Endothelial cell of hepatic sinusoid (primary cell): ENCODE data around the gene CEBPE.

Experiments used
- in situ Hi-C: cut with HindIII; loops from 2 replicates; pipeline ENCODE4 v1.10.0; 2017; ENCODE audit warnings: low sequenced_read_pairs

The CEBPE gene

GRCh38 chr14:23086565-23086964 lies 32.5 kb downstream of the CEBPE start:
- in situ Hi-C loops: no loop called here

DNA sequence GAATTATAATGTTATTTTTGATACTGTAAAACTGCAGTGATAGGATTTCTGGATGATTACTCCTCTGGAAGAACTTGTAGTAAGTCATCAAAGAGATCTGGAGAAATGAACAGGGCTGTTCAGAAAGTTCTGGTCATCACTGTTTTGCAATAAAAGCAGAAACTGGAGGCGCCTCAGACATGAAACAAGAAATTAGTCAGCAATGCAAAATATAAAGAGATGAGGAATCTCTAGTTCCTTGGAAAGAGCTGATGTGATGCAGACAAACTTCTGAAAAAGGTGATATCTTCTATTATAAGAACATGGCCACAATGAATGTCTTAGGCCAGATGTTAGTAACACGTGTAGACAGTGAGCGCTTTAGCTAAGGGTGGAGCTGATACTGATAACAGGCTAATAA lies 33.6 kb downstream of the CEBPE start:
- in situ Hi-C loops: no loop called here

- in situ Hi-C loops: loop anchor here (5.0 kb wide), 1 partner anchor 103 kb away; no protein-coding TSS in a partner anchor
Observed at GRCh38 chr14:23080474-23080873, 38.6 kb downstream of the CEBPE start.

DNA sequence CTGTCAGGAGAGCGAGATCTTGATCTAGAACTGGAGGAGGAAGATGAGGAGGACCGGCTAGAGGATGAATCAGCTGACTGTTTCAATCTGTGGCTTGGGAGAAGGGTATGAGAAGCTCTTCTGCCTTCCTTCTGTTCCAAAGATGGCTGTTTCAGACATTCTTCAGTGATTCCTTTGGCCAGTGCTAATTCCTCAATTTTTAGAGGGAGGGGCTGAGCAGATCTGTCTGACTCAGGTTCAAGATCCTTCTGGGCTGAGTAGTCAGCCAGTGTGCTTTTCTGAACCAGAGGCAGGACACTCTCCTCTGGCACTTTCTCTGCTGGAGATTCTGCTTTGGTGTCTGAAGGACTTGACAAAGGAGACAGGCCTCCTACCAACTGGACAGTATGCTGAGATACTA lies 39.3 kb downstream of the CEBPE start:
- in situ Hi-C loops: loop anchor here (5.0 kb wide), 1 partner anchor 102 kb away; no protein-coding TSS in a partner anchor

DNA sequence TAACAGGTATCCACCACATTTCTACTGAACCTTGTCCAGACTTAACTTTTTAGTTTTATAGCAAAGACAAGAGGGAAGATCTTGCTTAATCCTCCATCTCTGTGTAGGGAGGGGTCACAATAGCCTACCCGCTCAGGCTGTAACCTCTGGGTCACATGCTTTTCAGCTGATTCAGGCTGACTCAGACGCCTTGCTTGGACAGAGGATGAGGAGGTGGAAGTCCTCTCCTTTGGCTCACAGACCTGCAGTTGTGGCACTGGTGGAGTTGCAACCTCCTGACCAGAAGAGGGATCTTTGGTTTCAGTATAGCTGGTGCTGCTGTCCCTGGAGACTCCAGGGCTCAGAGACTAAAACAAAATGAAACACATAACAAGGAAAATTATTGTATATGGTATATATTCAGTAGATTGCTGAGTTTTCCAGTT lies 40.4 kb downstream of the CEBPE start:
- in situ Hi-C loops: no loop called here

- in situ Hi-C loops: no loop called here
Observed at GRCh38 chr14:23077962-23078361, 41.1 kb downstream of the CEBPE start.

- in situ Hi-C loops: no loop called here
Observed at GRCh38 chr14:23076785-23077408, 42.2 kb downstream of the CEBPE start.

- in situ Hi-C loops: no loop called here
Observed at GRCh38 chr14:23074906-23075305, 44.1 kb downstream of the CEBPE start.

DNA sequence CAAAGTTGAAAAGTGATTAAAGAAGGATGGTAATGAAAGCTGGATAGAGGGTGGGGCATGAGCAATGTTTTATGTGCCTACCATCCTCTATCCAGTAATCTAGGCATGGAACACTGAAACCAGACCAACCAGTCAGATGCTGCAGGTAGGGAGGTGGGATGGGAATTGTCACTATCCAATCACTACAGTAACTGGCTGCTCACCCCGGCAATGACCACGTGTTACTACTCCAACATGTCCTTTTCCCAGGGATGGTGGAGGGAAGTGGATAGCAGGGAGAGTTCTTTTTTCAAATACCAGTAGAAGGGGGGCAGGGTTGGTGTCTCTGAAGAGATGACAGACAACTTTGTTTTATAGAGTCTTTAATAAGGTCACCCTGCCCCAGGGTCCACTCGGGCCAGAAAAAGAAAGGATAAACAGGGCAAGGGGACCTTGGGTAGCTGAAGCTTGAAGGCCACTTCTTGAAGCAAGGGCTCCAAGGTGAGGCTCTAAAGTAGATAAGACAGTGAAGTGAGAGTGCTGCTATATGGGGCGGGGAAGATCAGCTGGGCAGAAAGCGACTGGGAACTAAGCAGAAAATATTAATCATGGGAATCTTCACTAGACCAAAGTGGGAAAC lies 47.0 kb downstream of the CEBPE start:
- in situ Hi-C loops: no loop called here

- in situ Hi-C loops: no loop called here
Observed at GRCh38 chr14:23071244-23071920, 47.7 kb downstream of the CEBPE start.

DNA sequence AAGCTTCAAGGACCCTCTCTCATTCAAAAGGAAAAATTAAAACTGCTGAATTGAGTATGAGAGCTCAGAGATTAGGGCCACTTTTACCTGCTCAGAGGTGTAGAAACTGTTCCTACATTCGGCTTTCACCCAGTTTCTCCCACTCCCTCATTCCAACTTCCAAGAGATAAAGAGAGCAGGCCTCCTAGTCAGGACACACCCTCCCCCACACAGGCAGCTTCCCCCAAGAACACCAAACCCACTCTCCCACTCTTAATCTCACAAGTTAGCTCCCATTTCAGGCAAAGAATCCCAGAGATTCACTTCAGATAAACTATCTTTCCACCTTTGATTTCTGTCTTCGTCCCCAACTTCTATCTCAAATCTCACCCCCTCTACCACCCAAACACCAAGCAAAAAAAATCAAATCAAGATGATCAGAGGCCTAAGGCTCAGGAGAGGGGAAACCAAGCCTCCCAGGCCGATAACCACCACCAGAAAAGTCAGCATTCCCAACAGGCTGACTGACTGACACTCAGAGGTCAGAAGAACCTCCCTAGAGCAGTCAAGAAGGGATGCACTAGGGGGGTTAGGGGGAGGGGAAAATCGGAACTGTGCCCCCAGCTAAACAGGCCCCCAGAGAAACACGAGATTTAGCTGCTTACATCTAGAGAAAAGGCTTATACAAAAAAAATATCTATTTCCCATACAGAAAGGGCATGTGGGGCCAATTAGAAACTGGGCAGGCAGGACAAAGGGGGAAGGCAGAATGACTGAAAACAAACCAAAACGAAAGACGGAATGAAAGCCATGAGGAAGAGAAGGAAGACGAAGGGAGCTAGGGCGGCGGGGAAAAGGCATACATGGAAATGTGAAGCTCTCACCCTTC lies 48.6 kb downstream of the CEBPE start:
- in situ Hi-C loops: no loop called here

DNA sequence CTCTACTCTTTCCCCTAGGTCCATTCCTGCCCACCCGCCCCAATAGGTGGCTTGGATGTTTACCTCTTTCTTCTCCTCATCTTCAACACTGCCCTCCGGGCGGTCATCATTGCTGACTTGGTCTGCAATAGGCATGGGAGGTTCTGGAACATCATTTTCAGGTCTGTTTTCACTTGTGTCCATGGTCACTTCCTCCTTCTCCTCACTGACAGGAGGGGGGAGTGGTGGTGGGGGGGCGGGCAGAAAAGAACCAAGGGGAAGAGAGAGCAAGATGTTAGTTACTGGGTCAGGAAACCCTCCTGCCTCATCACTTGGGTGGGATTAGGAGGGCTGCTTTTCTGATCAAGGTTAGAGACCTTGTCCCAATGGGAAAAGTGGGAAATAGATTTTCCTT lies 49.6 kb downstream of the CEBPE start:
- in situ Hi-C loops: no loop called here

- in situ Hi-C loops: no loop called here
Observed at GRCh38 chr14:23068789-23069412, 50.2 kb downstream of the CEBPE start.

DNA sequence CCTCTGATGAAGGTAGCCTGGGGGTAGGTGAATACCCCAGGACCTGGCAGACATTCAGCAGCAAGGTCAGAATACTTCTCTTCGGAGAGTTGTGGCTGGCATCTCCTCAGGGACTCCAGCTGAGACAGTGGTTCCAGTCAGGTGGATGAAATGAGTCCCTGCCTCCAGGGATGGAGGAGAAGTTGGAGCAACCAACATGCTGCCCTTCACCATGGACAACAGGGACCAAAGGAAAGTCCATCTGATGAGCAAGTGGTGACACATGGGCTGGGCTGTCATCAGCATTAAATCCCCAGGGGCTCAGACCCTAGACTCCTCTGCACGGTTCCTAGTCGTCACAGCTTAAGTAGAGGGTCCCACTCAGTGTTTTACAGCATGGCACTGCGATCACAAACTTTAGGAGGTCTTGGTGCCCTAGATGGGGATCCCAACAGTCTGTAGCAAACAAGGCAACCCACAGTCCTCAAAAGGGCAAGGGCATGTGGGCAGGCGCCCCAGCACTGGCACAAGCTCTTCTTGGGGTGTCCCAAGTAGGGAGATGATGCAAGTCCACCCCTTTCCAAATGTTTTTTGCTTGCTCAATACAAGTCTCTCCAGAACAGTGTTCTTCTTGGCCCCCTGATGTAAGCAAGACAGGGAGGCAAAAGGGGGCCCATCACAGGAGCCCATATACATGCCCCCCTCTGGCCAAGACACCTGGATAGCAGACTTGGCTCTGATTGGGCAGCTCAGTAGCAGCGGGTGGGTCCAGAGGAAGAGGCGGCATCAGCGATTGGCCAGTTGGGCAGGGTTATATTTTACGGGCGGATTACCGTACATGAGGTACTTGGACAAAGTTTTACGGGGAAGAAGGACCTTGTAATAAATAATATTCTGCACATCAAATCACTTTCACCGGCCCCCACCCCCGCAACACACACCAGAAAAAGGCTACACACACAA lies 50.9 kb downstream of the CEBPE start:
- in situ Hi-C loops: no loop called here
